Naive thymus-derived CD8-positive, alpha-beta T cell (primary cell): ENCODE measurements around the gene ZDHHC13. TPM values are rescaled to one million over a fixed set of nuclear protein-coding genes. Genes with fewer than 3 reads are reported as not detected.

Source experiments
- ATAC-seq, 2 donors: fragments of 150-1000 bp; cut with Tn5 transposase in 1 of 2; sonication (Bioruptor Pico), chemical (Tn5 transposase) in 1 of 2; 1 replicate in 1 of 2; 2 replicates in 1 of 2; pipeline ENCODE4 v1.10.0; 2021; ENCODE audit warnings: mild to moderate bottlenecking in 2 of 2, moderate library complexity in 2 of 2
- POLR2A ChIA-PET: fragments of 350-600 bp; sonication (Branson Sonifier 250); formaldehyde crosslinking; loops from one replicate; lab custom pipeline; 2021; ENCODE audit warnings: antibody characterized with exemption; lab: Charles Lee
- DNase-seq, 10 donors: peaks; one replicate each; pipeline versions ENCODE4 v3.0.0 to v3.0.0-alpha.2; 2020 to 2022
- H3K27ac Mint-ChIP-seq, 10 donors: one replicate each; pipeline ENCODE4 v1.8.0; 2020 to 2022; ENCODE audit warnings: mild to moderate bottlenecking in 10 of 10, mixed read lengths in 10 of 10, moderate library complexity in 4 of 10, inconsistent platforms in 1 of 10
- H3K27me3 Mint-ChIP-seq, 5 donors: one replicate each; pipeline ENCODE4 v1.8.0; 2021 to 2022; ENCODE audit warnings: mixed read lengths in 5 of 5
- H3K36me3 Mint-ChIP-seq, 3 donors: one replicate each; pipeline ENCODE4 v1.8.0; 2020 to 2022; ENCODE audit warnings: mixed read lengths in 3 of 3, mild to moderate bottlenecking in 2 of 3, inconsistent platforms in 1 of 3
- H3K4me1 Mint-ChIP-seq, 4 donors: one replicate each; pipeline ENCODE4 v1.8.0; 2021 to 2022; ENCODE audit warnings: mixed read lengths in 4 of 4
- H3K4me3 Mint-ChIP-seq, 10 donors: one replicate each; pipeline ENCODE4 v1.8.0; 2020 to 2022; ENCODE audit warnings: mild to moderate bottlenecking in 10 of 10, mixed read lengths in 10 of 10, moderate library complexity in 6 of 10, inconsistent platforms in 1 of 10
- H3K9me3 Mint-ChIP-seq, 9 donors: one replicate each; pipeline ENCODE4 v1.8.0; 2020 to 2022; ENCODE audit warnings: mixed read lengths in 9 of 9, mild to moderate bottlenecking in 3 of 9, inconsistent platforms in 1 of 9, moderate library complexity in 1 of 9
- polyA plus RNA-seq, 3 donors: library from polyadenylated mRNA; unstranded; fragments of 300-500 nt; fragmentation: Illumina TruSeq; gene quantifications; one replicate each; pipeline ENCODE4 v1.2.3, GENCODE V29; 2021
- total RNA-seq, 8 experiments: library from RNA in 2 of 8; stranded (reverse) in 2 of 8; gene quantifications; one replicate each; pipeline ENCODE4 v1.2.3 and lab custom pipeline; 2021 to 2026

The ZDHHC13 gene
- total and polyA plus RNA-seq, 5 experiments from 2014 or later: 6.1 to 21.4 (median 9.9) TPM

DNA sequence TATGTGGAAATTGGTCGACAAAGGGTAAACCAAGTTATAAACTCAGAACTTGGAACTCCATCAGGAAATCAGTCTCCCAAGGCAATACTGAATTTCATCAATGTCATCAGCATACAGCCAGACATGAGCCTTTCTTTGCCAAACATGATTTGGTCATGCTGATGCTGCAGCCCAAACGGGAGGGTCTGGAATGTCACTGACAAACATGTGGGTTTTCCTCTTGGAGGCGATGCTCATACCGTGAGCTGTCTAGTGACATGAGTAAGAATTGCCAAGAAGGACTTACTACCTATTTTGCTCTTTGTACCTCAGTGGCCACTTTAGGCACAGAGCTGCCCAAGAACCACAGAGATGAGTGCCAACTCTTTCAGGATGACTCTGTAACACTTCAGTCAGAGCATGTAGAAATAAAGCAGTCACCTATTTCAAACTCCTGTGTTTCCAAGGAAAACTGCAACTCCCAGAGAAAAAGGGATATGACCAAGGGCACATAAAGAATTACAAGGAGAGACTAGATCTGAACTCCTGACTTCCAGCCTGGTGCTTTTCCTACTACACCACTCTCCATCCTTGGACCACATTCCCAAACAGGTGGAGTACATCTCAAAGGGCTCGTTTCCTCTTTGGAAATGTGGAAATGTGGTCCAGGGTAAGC, 32.2 kb upstream of the ZDHHC13 start:
- Mint-ChIP-seq H3K27me3 (peaks cover 10 to 25% (median 12%) of the 10 kb centered on the region in 5 donors), H3K27ac (no peak overlapping the region), H3K4me1 (no peaks in the 10 kb centered on the region), H3K9me3 (peaks cover 0 to 6% (median 0%) of the 10 kb centered on the region in 9 donors), H3K36me3 (peaks cover 0 to 4% (median 0%) of the 10 kb centered on the region in 3 donors), H3K4me3 (no peak overlapping the region)
- no peak for DNase-seq
- ATAC-seq: no peak
- POLR2A ChIA-PET: no interaction called here

GRCh38 chr11:19087658-19088057, 29.3 kb upstream of the ZDHHC13 start:
- peaks cover 0 to 6% (median 0%) of the 10 kb centered on the region in 9 donors for H3K9me3 Mint-ChIP-seq
- no peak overlapping the region for H3K27ac Mint-ChIP-seq
- POLR2A ChIA-PET: no interaction called here
- H3K27me3 Mint-ChIP-seq: peaks cover 13 to 42% (median 22%) of the 10 kb centered on the region in 5 donors
- H3K4me3 Mint-ChIP-seq: no peak overlapping the region
- H3K36me3 Mint-ChIP-seq: peaks cover 0 to 4% (median 0%) of the 10 kb centered on the region in 3 donors
- ATAC-seq (no peak), DNase-seq (no peak)
- no peaks in the 10 kb centered on the region for H3K4me1 Mint-ChIP-seq

DNA sequence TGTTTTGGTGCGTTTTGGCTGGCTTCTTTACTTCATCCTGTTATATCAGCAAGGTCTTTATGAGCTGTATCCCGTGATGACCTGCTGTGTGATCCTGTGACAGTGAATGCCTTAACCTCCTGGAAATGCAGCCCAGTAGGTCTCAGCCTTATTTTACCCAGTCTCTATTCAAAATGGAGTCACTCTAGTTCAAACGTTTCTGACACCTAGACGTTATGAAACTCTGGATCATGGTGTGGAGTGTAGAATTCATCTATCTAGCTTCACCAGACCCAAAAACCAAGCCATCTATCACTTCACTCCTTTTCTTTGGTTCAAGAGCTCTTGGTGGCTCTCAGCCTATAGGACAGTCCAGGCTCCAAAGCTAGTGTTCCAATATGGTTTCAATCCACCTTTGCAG, 28.2 kb upstream of the ZDHHC13 start:
- H3K27ac Mint-ChIP-seq: no peak overlapping the region
- H3K4me1 Mint-ChIP-seq: no peaks in the 10 kb centered on the region
- POLR2A ChIA-PET: interaction anchor here (1.0 kb wide), 1 partner anchor 34 kb away, joined by 3 read pairs; no protein-coding TSS in a partner anchor
- DNase-seq (no peak), ATAC-seq (no peak)
- no peak overlapping the region for H3K4me3 Mint-ChIP-seq
- H3K36me3 Mint-ChIP-seq: peaks cover 0 to 4% (median 0%) of the 10 kb centered on the region in 3 donors
- peaks cover 15 to 42% (median 25%) of the 10 kb centered on the region in 5 donors for H3K27me3 Mint-ChIP-seq
- peaks cover 0 to 6% (median 0%) of the 10 kb centered on the region in 9 donors for H3K9me3 Mint-ChIP-seq

- Mint-ChIP-seq H3K4me3 (no peak overlapping the region), H3K27ac (no peak overlapping the region), H3K9me3 (peaks cover 0 to 6% (median 0%) of the 10 kb centered on the region in 9 donors), H3K27me3 (peaks cover 17 to 42% (median 29%) of the 10 kb centered on the region in 5 donors), H3K36me3 (peaks cover 0 to 4% (median 0%) of the 10 kb centered on the region in 3 donors), H3K4me1 (no peaks in the 10 kb centered on the region)
- POLR2A ChIA-PET: interaction anchor here (1.0 kb wide), 1 partner anchor 33 kb away, joined by 3 read pairs; no protein-coding TSS in a partner anchor
- no peak for ATAC-seq
- no peak for DNase-seq
Measured at GRCh38 chr11:19089421-19089820, 27.5 kb upstream of the ZDHHC13 start.

DNA sequence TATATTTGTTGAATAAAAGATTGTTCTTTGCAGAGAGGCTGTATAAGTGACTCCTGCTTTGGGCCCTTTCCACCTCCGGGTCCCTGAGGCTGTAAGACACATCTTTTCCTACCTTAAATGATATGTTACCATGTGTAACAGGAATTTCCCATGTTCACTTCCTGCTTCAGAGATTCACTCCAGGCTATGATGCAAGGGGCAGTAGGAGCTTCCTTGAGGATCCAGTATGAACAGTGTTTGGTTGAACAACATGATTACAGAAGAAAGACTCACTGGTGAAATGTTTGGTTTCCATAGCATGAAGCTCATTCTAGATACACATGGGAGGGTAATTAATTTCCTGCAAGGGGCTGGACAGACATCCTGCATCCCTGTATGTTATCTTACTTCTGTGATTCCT, 25.6 kb upstream of the ZDHHC13 start:
- DNase-seq (no peak), ATAC-seq (no peak)
- Mint-ChIP-seq H3K4me3 (no peak overlapping the region), H3K27ac (no peak overlapping the region), H3K27me3 (peaks cover 17 to 38% (median 35%) of the 10 kb centered on the region in 5 donors), H3K36me3 (peaks cover 0 to 4% (median 0%) of the 10 kb centered on the region in 3 donors), H3K9me3 (peaks cover 0 to 6% (median 0%) of the 10 kb centered on the region in 9 donors), H3K4me1 (no peaks in the 10 kb centered on the region)
- POLR2A ChIA-PET: interaction anchor here (0.9 kb wide), 1 partner anchor 21 kb away, joined by 3 read pairs; no protein-coding TSS in a partner anchor

- POLR2A ChIA-PET: no interaction called here
- H3K9me3 Mint-ChIP-seq: no peaks in the 10 kb centered on the region
- peaks cover 13 to 40% (median 36%) of the 10 kb centered on the region in 5 donors for H3K27me3 Mint-ChIP-seq
- no peak for ATAC-seq
- no peak for DNase-seq
- no peak overlapping the region for H3K4me3 Mint-ChIP-seq
- no peaks in the 10 kb centered on the region for H3K36me3 Mint-ChIP-seq
- no peaks in the 10 kb centered on the region for H3K4me1 Mint-ChIP-seq
- H3K27ac Mint-ChIP-seq: no peak overlapping the region
Measured at GRCh38 chr11:19092342-19092741, 24.6 kb upstream of the ZDHHC13 start.

- Mint-ChIP-seq H3K4me3 (no peak overlapping the region), H3K27ac (no peak overlapping the region), H3K4me1 (peaks cover 0 to 1% (median 0%) of the 10 kb centered on the region in 4 donors), H3K9me3 (no peaks in the 10 kb centered on the region), H3K36me3 (no peaks in the 10 kb centered on the region), H3K27me3 (peaks cover 16 to 44% (median 35%) of the 10 kb centered on the region in 5 donors)
- POLR2A ChIA-PET: no interaction called here
- no peak for DNase-seq
- no peak for ATAC-seq
Measured at GRCh38 chr11:19092850-19093249, 24.1 kb upstream of the ZDHHC13 start.

DNA sequence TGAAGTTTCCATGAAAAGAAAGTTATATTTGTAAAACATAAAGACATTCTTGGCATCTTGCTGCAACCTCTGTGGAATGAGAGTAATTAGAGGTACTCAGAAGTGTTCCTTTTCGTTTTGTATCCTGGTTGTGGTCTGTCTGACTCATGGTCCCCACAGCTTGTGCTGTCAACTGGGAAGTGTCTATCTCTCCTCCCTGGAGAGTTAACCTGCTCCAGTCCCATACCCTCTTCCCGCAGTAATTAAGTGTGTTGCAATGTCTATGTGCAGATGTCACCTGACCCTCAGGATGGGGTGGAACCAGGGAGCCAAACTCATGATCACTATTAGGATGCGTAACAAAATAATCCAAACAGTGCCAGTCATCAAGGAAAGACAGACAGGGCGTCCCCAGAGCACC, 23.0 kb upstream of the ZDHHC13 start:
- ATAC-seq (no peak), DNase-seq (no peak)
- POLR2A ChIA-PET: no interaction called here
- peaks cover 0 to 1% (median 0%) of the 10 kb centered on the region in 4 donors for H3K4me1 Mint-ChIP-seq
- no peaks in the 10 kb centered on the region for H3K36me3 Mint-ChIP-seq
- H3K27ac Mint-ChIP-seq: no peak overlapping the region
- no peaks in the 10 kb centered on the region for H3K9me3 Mint-ChIP-seq
- peaks cover 20 to 45% (median 32%) of the 10 kb centered on the region in 5 donors for H3K27me3 Mint-ChIP-seq
- no peak overlapping the region for H3K4me3 Mint-ChIP-seq

DNA sequence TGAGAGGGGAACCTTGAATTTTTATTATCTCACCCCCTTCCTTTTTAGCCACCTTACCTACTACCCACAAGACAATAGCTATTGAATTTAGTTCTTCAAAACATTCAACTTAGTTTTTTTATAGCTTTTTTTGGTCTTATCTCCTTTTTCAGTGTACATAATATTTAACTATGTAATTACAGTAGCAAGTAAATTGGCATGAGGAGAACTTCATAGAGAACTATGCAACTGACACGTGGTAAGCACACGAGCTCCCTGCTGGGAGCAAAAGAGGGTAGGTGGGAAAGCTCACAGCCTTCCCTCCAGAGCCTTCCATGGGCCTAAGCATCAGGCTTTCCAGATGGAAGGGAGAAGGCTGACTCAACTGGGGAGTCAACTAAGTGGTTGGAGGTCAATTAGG, 22.1 kb upstream of the ZDHHC13 start:
- H3K9me3 Mint-ChIP-seq: peaks cover 0 to 2% (median 0%) of the 10 kb centered on the region in 9 donors
- no peak overlapping the region for H3K4me3 Mint-ChIP-seq
- ATAC-seq: no peak
- no peak overlapping the region for H3K27ac Mint-ChIP-seq
- DNase-seq: no peak
- POLR2A ChIA-PET: no interaction called here
- no peaks in the 10 kb centered on the region for H3K36me3 Mint-ChIP-seq
- peaks cover 0 to 1% (median 0%) of the 10 kb centered on the region in 4 donors for H3K4me1 Mint-ChIP-seq
- peaks cover 17 to 42% (median 26%) of the 10 kb centered on the region in 5 donors for H3K27me3 Mint-ChIP-seq

GRCh38 chr11:19099093-19099492, 17.9 kb upstream of the ZDHHC13 start:
- no peak for DNase-seq
- Mint-ChIP-seq H3K4me1 (peaks cover 0 to 1% (median 0%) of the 10 kb centered on the region in 4 donors), H3K4me3 (no peak overlapping the region), H3K27me3 (peaks cover 8 to 34% (median 17%) of the 10 kb centered on the region in 5 donors), H3K27ac (no peak overlapping the region), H3K36me3 (peaks cover 0 to 5% (median 0%) of the 10 kb centered on the region in 3 donors), H3K9me3 (peaks cover 0 to 12% (median 4%) of the 10 kb centered on the region in 9 donors)
- POLR2A ChIA-PET: no interaction called here
- ATAC-seq: no peak

GRCh38 chr11:19100885-19101284, 16.1 kb upstream of the ZDHHC13 start:
- Mint-ChIP-seq H3K27ac (no peak overlapping the region), H3K27me3 (peaks cover 9 to 38% (median 14%) of the 10 kb centered on the region in 5 donors), H3K9me3 (peaks cover 0 to 12% (median 4%) of the 10 kb centered on the region in 9 donors), H3K4me1 (peaks cover 0 to 1% (median 0%) of the 10 kb centered on the region in 4 donors), H3K36me3 (peaks cover 0 to 5% (median 0%) of the 10 kb centered on the region in 3 donors), H3K4me3 (no peak overlapping the region)
- POLR2A ChIA-PET: no interaction called here
- no peak for DNase-seq
- ATAC-seq: no peak

GRCh38 chr11:19101796-19102520, 15.0 kb upstream of the ZDHHC13 start:
- Mint-ChIP-seq H3K9me3 (peaks cover 0 to 12% (median 4%) of the 10 kb centered on the region in 9 donors), H3K4me3 (no peak overlapping the region), H3K27ac (no peak overlapping the region), H3K4me1 (peaks cover 0 to 1% (median 0%) of the 10 kb centered on the region in 4 donors), H3K36me3 (peaks cover 0 to 5% (median 0%) of the 10 kb centered on the region in 3 donors), H3K27me3 (peaks cover 9 to 39% (median 14%) of the 10 kb centered on the region in 5 donors)
- POLR2A ChIA-PET: no interaction called here
- ATAC-seq (no peak), DNase-seq (no peak)

- DNase-seq (no peak), ATAC-seq (no peak)
- Mint-ChIP-seq H3K27ac (no peak overlapping the region), H3K4me3 (no peak overlapping the region), H3K27me3 (peaks cover 13 to 34% (median 18%) of the 10 kb centered on the region in 5 donors), H3K9me3 (peaks cover 0 to 12% (median 4%) of the 10 kb centered on the region in 9 donors), H3K4me1 (peaks cover 0 to 1% (median 0%) of the 10 kb centered on the region in 4 donors), H3K36me3 (peaks cover 0 to 5% (median 0%) of the 10 kb centered on the region in 3 donors)
- POLR2A ChIA-PET: no interaction called here
Measured at GRCh38 chr11:19102521-19102900, 14.5 kb upstream of the ZDHHC13 start.
